GM19455 (cell line): Measurements from ENCODE around the gene MYH14.

Experiments
- ATAC-seq: cut with Tn5 transposase; IDR thresholded peaks from one replicate; pipeline ENCODE4 v1.9.1; 2021; ENCODE audit not compliant: unreplicated experiment

Gene MYH14

DNA sequence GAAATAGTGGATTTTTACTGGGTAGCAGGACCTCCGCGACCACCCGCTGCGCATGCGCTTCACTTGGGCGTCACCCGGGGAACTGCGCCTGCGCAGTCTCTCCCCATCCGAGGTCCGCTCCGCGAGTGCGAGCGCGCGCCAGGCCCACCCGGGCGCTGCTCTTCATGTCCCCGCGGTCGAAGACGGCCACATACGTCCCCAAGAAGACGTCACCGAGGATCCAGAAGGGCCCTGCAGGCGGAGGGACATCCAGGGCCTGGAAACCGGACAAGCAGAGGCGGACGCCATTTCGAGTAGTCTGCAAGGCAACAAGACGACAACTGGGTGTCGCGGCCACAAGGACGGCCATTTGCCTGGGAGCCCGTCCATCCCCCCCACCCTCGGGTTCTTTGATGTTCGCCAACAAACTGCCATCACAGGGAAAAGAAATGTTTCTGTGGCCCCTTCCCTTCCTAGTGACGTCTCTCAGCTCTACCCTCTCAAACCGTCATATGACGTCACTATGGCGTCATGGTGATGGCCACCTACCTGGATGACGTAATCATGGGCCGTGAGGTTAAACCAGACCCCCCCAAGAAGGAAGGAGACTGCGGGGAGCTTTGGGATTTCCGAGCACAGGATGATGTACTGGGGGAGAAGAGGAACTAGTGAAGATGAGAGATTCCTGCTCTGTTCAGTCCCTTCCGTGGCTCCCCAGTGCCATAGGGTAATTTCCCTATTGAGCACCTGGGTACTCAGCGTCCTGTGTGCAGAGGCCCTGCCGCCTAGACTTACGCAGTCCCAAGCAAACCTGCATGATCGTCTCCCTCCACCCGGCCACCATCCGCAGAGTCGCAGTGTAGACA is 155.3 kb downstream of the MYH14 start:
- ATAC-seq, result peak; percentile 31

DNA sequence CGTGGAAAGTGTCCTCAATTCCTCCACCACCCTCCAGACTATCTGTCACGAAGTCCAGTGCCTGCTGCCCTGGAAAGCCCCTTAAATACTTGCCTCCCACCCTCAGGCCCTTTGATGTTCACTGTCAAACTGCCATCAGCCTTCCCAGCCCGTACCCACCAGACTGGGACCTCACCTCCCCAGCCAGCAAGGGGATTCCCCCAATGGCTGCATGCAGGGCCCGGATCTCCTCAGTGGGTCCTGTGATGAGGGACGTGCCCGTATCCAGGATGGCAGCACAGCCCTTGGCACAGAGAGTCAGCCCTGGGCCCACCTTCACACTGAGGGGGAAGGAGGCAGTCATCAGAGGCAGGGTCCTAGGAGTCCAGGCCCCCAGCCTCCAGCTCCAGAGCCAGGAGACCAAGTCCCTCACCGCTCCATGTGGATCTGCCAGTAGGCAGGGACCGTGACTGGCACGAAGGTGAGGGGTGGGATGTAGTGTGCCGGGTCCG is 156.0 kb downstream of the MYH14 start:
- no peak for ATAC-seq
